ENCODE results near the gene MELTF.

MELTF gene

DNA sequence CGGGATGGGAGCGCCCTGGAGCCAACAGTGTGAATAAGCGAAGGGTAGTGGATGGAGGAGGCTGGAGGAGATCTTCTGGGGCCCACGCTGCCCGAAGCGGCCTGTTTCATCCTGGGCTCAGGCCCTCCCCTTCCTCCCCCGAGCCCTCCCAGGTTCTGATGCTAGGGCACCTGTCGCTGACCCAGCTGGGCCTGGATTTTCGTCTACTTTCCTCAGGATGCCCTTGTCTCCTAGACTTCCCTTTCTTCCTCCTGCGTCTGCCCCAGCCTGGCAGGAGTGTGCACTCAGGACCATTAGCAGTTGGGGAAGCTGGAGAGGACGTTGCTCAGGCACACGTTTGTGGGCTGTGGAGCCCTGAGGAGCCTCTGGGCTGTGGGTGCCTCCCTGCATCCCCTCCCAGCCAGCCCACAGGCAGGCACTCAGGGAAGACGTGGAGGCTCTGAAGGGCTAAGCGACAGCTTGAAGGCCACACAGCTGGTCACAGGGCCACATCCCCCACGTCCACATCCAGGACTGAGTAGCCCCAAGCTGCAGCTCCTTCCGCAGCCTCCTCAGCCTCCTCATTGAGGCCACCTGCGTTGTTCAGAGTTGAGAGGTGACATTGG lies 37.1 kb downstream of the MELTF start:
- no peak overlapping the region for H3K4me3 ChIP-seq (ENCODE audit: control insufficient read depth, low read depth, low read length)
- TF ChIP-seq, protein P1, sequence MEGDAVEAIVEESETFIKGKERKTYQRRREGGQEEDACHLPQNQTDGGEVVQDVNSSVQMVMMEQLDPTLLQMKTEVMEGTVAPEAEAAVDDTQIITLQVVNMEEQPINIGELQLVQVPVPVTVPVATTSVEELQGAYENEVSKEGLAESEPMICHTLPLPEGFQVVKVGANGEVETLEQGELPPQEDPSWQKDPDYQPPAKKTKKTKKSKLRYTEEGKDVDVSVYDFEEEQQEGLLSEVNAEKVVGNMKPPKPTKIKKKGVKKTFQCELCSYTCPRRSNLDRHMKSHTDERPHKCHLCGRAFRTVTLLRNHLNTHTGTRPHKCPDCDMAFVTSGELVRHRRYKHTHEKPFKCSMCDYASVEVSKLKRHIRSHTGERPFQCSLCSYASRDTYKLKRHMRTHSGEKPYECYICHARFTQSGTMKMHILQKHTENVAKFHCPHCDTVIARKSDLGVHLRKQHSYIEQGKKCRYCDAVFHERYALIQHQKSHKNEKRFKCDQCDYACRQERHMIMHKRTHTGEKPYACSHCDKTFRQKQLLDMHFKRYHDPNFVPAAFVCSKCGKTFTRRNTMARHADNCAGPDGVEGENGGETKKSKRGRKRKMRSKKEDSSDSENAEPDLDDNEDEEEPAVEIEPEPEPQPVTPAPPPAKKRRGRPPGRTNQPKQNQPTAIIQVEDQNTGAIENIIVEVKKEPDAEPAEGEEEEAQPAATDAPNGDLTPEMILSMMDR (conservative IDR thresholded peaks at IDR 0.05; ENCODE audit: control insufficient read depth, insufficient read depth, low read depth, low read length), result no peak
- DNase-seq (ENCODE audit: low read depth), result no peak

DNA sequence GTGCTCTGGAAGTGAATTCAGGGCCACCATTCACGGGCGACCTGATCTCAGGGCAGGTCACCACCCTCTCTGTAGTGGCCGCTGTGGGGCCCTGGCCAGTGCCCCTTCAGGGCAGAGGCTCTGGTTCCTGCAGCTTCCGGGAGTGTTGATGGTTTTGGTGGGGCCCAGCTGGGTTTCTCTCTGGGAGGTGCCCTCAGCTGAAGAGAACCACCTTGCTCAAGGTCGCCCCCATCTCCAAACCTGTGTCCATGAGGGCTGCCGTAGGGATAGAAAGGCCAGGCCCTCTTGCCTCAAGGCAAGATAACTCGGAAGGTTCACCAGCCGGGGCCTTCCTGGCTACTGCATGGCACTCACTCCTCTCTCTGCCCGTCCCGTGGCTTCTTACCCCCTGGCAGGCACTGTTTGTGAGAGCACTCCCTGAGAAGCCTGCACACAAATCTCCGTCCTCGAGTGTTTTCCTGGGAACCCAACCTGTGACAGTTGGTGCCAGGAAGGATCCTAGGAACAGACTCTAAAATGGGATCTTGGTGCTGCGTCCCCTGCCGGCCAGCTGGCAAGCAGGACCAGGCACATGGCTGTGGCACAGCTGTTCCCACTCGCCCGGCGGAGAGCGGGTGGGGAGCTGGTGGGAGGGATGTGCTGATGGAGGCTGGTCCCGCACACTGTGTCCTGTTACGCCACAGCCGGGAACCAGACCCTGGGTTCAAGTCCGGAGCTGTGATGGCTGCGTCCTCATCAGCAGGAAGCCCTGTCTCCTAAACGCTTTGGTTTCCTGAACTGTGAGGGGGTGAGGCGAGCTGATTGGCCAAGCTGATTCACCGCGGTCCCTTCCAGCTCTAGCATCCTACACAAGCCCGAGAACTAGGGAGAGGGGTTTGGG lies 37.8 kb downstream of the MELTF start:
- TF ChIP-seq, protein P1 (conservative IDR thresholded peaks at IDR 0.05; ENCODE audit: control insufficient read depth, insufficient read depth, low read depth, low read length), result no peak
- no peak for DNase-seq (ENCODE audit: low read depth)
- no peak overlapping the region for H3K4me3 ChIP-seq (ENCODE audit: control insufficient read depth, low read depth, low read length)

DNA sequence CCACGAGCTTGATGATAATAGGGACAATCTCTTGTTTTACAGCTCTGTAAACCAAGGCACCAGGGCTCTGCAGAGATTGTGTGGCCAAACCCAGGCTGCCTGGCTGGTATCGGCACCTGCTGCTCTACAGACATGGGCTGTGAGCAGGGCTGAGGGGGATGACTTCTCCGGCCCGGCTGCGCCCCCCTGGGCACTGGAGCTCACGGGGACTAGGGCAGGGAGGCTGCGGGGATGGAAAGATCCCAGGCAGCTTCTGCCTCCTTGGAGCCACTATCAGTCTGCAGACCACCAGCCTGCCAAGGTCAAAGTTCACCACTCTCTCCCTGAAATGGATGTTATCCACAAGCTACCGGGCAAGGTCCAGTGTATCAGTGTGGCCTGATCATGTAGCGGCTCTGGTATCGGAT lies 39.0 kb downstream of the MELTF start:
- TF ChIP-seq, protein P1 (conservative IDR thresholded peaks at IDR 0.05; ENCODE audit: control insufficient read depth, insufficient read depth, low read depth, low read length), result no peak
- no peak for DNase-seq (ENCODE audit: low read depth)
- H3K4me3 ChIP-seq (ENCODE audit: control insufficient read depth, low read depth, low read length), result no peak overlapping the region

DNA sequence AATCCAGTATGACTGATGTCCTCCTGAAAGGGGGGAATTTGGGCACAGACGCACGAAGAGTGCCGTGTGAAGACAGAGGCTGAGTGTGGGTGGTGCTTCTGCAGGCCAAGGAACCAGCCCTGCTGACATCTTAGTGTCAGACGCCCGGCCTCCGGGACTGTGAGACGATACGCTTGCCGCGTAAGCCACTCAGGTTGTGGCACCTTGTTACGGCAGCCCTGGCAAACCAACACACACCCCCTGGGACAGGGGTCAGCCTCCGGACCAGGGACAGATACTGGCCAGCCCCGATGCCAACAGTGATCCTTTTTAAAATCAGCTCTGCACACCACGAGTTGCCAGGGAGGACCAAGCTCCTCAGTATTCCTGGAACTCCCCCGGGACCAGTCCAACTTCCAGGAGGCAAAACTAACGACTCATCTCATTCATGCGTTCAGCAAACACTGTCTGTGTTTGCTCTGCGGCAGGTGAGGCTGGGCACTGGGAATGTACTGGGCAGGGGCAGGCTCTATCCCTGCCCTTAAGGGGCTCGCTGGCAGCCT lies 39.8 kb downstream of the MELTF start:
- DNase-seq (ENCODE audit: low read depth), result peak; percentile 63
- H3K4me3 ChIP-seq (ENCODE audit: control insufficient read depth, low read depth, low read length), result no peak overlapping the region
- TF ChIP-seq, protein P1 (conservative IDR thresholded peaks at IDR 0.05; ENCODE audit: control insufficient read depth, insufficient read depth, low read depth, low read length), result no peak

DNA sequence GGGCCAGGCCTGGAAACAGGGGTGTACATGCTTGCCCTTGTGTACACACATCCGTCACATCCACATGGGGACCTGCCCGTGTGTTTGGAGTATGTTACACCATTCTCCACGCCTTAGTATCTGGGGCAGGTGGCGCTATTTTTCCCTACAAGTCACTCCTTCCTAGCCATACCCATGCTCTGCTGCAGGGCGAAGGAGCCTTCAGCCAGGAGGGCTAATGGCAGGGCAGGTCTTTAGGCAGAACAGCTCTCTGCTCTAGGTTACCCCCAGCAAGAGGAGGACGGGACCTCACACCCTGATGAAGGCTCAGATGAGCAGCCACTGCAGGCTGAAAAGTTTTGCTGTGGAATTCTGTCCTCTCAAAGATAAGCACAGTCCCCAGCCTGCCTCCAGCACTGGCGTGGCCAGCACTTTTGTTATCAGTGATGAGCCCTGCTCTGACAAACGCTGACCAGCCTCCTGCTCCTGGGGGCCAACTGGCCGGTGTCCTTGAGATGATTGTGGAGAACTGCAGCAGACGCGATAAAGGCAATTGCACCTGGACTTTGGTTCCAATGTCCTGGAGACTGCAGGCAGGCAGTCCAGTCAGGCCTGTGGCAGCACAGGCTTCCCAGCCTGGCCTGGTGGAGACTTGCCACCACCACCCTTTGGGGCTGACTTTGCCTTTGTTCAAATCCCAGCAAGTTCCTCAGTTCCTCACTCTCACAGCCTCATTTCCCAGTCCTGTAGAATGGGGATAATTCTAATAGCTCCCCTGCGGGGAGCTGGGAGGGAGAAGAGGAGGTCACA lies 41.2 kb downstream of the MELTF start:
- TF ChIP-seq, protein P1 (conservative IDR thresholded peaks at IDR 0.05; ENCODE audit: control insufficient read depth, insufficient read depth, low read depth, low read length), result peak; percentile 1
- no peak for DNase-seq (ENCODE audit: low read depth)
- no peak overlapping the region for H3K4me3 ChIP-seq (ENCODE audit: control insufficient read depth, low read depth, low read length)

DNA sequence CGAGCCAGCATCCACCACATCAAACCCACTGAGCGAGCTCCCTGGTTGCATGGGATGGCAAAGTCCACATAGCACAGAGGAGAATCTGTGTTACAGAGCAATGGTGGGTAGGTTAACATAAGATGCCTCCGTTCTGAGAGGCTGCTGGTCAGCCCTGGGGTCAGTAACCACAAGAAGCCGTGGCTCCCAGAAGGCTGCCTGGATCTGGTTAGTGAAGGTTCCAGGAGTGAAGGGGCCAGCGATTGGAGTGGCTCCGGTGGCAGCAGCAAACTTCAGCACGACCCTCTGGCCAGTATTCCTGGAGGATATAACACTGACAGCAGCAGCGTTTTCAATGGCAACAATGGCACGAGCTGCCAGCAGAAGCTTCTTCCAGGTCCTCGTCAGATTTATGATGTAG lies 42.6 kb downstream of the MELTF start:
- no peak for DNase-seq (ENCODE audit: low read depth)
- H3K4me3 ChIP-seq (ENCODE audit: control insufficient read depth, low read depth, low read length), result no peak overlapping the region
- TF ChIP-seq, protein P1 (conservative IDR thresholded peaks at IDR 0.05; ENCODE audit: control insufficient read depth, insufficient read depth, low read depth, low read length), result no peak

All from fibroblast of mammary gland (primary cell).